NCI-H1092 (cell line): ENCODE results near the gene EDC3.
"Not testable (repeated sequence)": the region's sequence is repeated elsewhere in the genome, so short reads cannot be mapped to it uniquely, and the experiment has no call there.

Experiments
- DNase-seq: peaks from one replicate; lab custom pipeline; 2025; lab: John Stamatoyannopoulos, UW

The EDC3 gene

GRCh38 chr15:74648051-74648842 is 47.6 kb downstream of the EDC3 start:
- no peak for DNase-seq

- DNase-seq: no peak
Measured at GRCh38 chr15:74646480-74646879, 49.3 kb downstream of the EDC3 start.

- no peak for DNase-seq
Measured at GRCh38 chr15:74643665-74644204, 52.1 kb downstream of the EDC3 start.

GRCh38 chr15:74642734-74643664 is 52.8 kb downstream of the EDC3 start:
- no peak for DNase-seq

GRCh38 chr15:74642348-74642733 is 53.5 kb downstream of the EDC3 start:
- no peak for DNase-seq

- DNase-seq: no peak
Measured at GRCh38 chr15:74641151-74641550, 54.7 kb downstream of the EDC3 start.

- DNase-seq: no peak
Measured at GRCh38 chr15:74636984-74637383, 58.8 kb downstream of the EDC3 start.

GRCh38 chr15:74635228-74635627 is 60.6 kb downstream of the EDC3 start:
- no peak for DNase-seq

GRCh38 chr15:74633781-74634180 is 62.0 kb downstream of the EDC3 start:
- no peak for DNase-seq

- DNase-seq: no peak
Measured at GRCh38 chr15:74632601-74633000, 63.2 kb downstream of the EDC3 start.

GRCh38 chr15:74631935-74632560 is 63.8 kb downstream of the EDC3 start:
- no peak for DNase-seq

- no peak for DNase-seq
Measured at GRCh38 chr15:74631408-74631807, 64.4 kb downstream of the EDC3 start.

- no peak for DNase-seq
Measured at GRCh38 chr15:74631087-74631385, 64.8 kb downstream of the EDC3 start.

GRCh38 chr15:74630284-74631086 is 65.3 kb downstream of the EDC3 start:
- no peak for DNase-seq

- DNase-seq: not testable (repeated sequence)
Measured at GRCh38 chr15:74629696-74630095, 66.1 kb downstream of the EDC3 start.

- DNase-seq: no peak
Measured at GRCh38 chr15:74628949-74629348, 66.9 kb downstream of the EDC3 start.

- no peak for DNase-seq
Measured at GRCh38 chr15:74628199-74628598, 67.6 kb downstream of the EDC3 start.

GRCh38 chr15:74627766-74628165 is 68.1 kb downstream of the EDC3 start:
- DNase-seq: no peak

- DNase-seq: no peak
Measured at GRCh38 chr15:74626752-74627692, 68.8 kb downstream of the EDC3 start.

- DNase-seq: no peak
Measured at GRCh38 chr15:74626336-74626735, 69.5 kb downstream of the EDC3 start.

GRCh38 chr15:74625693-74626092 is 70.1 kb downstream of the EDC3 start:
- no peak for DNase-seq
